ENCODE measurements around the gene FBXO11. TPM values are rescaled to one million over a fixed set of nuclear protein-coding genes. Genes with fewer than 3 reads are reported as not detected.

The FBXO11 gene
- total RNA-seq, 4 donors from 2014 or later: 37.3 to 53.8 (median 47.0) TPM

GRCh38 chr2:47810850-47811249 lies 95.4 kb downstream of the FBXO11 start:
- H3K36me3 ChIP-seq: peaks cover 28 to 97% (median 71%) of the 10 kb centered on the region in 4 donors
- intact Hi-C loops (cut with DNase I): no loop called here

GRCh38 chr2:47809903-47810302 lies 96.4 kb downstream of the FBXO11 start:
- intact Hi-C loops (cut with DNase I): no loop called here
- Histone ChIP-seq H3K9me3 (no peaks in the 10 kb centered on the region), H3K4me3 (no peak overlapping the region), H3K27me3 (no peaks in the 10 kb centered on the region), H3K27ac (replicated peaks in 1 of 4) (no peak overlapping the region), H3K4me1 (peaks cover 0 to 30% (median 24%) of the 10 kb centered on the region in 4 donors), H3K36me3 (peaks cover 27 to 97% (median 71%) of the 10 kb centered on the region in 4 donors)
- 86% methylated on average over 2 of the region's 2 CpGs for WGBS
- DNase-seq (ENCODE audit: extremely low spot score): no peak
- TF ChIP-seq EP300 (IDR thresholded peaks at IDR 0.05) (no peak), POLR2AphosphoS5 (IDR thresholded peaks at IDR 0.05) (no peak)
- TF ChIP-seq, protein P1, sequence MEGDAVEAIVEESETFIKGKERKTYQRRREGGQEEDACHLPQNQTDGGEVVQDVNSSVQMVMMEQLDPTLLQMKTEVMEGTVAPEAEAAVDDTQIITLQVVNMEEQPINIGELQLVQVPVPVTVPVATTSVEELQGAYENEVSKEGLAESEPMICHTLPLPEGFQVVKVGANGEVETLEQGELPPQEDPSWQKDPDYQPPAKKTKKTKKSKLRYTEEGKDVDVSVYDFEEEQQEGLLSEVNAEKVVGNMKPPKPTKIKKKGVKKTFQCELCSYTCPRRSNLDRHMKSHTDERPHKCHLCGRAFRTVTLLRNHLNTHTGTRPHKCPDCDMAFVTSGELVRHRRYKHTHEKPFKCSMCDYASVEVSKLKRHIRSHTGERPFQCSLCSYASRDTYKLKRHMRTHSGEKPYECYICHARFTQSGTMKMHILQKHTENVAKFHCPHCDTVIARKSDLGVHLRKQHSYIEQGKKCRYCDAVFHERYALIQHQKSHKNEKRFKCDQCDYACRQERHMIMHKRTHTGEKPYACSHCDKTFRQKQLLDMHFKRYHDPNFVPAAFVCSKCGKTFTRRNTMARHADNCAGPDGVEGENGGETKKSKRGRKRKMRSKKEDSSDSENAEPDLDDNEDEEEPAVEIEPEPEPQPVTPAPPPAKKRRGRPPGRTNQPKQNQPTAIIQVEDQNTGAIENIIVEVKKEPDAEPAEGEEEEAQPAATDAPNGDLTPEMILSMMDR (IDR thresholded peaks at IDR 0.05): no peak

More at GRCh38 chr2:47810850-47811249, 95.4 kb downstream of the FBXO11 start:
- no peak overlapping the region for H3K27ac ChIP-seq (replicated peaks in 1 of 4)
- no peak for DNase-seq (ENCODE audit: extremely low spot score)
- H3K4me3 ChIP-seq: no peak overlapping the region
- TF ChIP-seq, protein P1 (IDR thresholded peaks at IDR 0.05): no peak
- TF ChIP-seq POLR2A (IDR thresholded peaks at IDR 0.05; ENCODE audit: low read depth) (no peak), EP300 (IDR thresholded peaks at IDR 0.05) (no peak), POLR2AphosphoS5 (IDR thresholded peaks at IDR 0.05) (no peak)
- H3K27me3 ChIP-seq: no peaks in the 10 kb centered on the region
- peaks cover 0 to 29% (median 24%) of the 10 kb centered on the region in 4 donors for H3K4me1 ChIP-seq
- no peaks in the 10 kb centered on the region for H3K9me3 ChIP-seq

DNA sequence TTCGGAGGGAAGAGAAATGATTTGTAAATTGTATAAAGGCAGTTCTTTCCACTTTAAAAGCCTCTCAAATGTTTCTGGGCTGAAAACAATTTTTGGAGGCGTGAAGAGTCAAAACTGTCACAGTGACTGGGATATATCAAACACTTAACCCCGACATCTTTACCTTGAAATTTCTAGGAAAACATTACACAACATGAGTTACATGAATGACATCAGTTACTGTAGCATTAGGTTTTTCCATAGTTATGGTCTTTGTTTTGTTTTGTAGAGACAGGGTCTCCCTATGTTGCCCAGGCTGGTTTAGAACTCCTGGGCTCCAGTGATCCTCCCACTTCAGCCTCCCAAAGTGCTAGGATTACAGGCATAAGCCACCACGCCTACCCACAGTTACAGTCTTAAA lies 97.7 kb downstream of the FBXO11 start:
- intact Hi-C loops (cut with DNase I): no loop called here
- Histone ChIP-seq H3K9me3 (peaks cover 0 to 3% (median under 1%) of the 10 kb centered on the region in 4 donors), H3K36me3 (peaks cover 37 to 98% (median 76%) of the 10 kb centered on the region in 4 donors), H3K27ac (replicated peaks in 1 of 4) (peak overlapping the region in 2 of 4 donors; percentile 2 to 25), H3K4me3 (no peak overlapping the region), H3K4me1 (peaks cover 0 to 30% (median 24%) of the 10 kb centered on the region in 4 donors), H3K27me3 (no peaks in the 10 kb centered on the region)
- WGBS: 57% methylated on average over 4 of the region's 4 CpGs
- DNase-seq (ENCODE audit: extremely low spot score): no peak
- TF ChIP-seq POLR2AphosphoS5 (IDR thresholded peaks at IDR 0.05): no peak
- no peak for TF ChIP-seq POLR2A (IDR thresholded peaks at IDR 0.05; ENCODE audit: low read depth)
- TF ChIP-seq, protein P1 (IDR thresholded peaks at IDR 0.05): no peak
- TF ChIP-seq EP300 (IDR thresholded peaks at IDR 0.05): no peak

DNA sequence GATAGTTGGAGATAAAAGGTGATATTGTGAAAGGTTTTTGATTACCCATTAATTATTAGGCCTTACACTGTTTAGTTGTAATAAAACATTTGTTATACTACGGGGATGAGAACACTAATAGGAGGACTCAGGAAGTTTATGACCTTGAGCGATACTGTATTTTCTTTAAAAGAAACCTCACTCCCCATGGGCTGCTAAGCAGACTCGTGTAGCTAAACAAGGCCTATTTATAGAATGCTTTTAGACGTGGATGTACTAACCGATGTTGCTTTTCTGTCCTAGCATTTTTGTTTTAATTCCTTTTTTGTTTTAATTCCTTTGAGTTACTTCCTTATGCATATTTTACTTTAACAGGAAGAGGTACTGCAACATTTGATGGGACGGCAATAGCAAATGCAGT lies 100.4 kb downstream of the FBXO11 start:
- H3K36me3 ChIP-seq: peaks cover 41 to 99% (median 78%) of the 10 kb centered on the region in 4 donors
- peaks cover 0 to 23% (median 21%) of the 10 kb centered on the region in 4 donors for H3K4me1 ChIP-seq
- H3K27me3 ChIP-seq: no peaks in the 10 kb centered on the region
- H3K27ac ChIP-seq (replicated peaks in 1 of 4): no peak overlapping the region
- WGBS: 58% methylated on average over 6 of the region's 6 CpGs
- H3K9me3 ChIP-seq: peaks cover 0 to 10% (median 4%) of the 10 kb centered on the region in 4 donors
- H3K4me3 ChIP-seq: no peak overlapping the region
- intact Hi-C loops (cut with DNase I): no loop called here
- DNase-seq (ENCODE audit: extremely low spot score): no peak
- no peak for TF ChIP-seq EP300 (IDR thresholded peaks at IDR 0.05)
- TF ChIP-seq POLR2AphosphoS5 (IDR thresholded peaks at IDR 0.05): no peak
- TF ChIP-seq POLR2A (IDR thresholded peaks at IDR 0.05; ENCODE audit: low read depth): no peak
- TF ChIP-seq, protein P1 (IDR thresholded peaks at IDR 0.05): no peak

DNA sequence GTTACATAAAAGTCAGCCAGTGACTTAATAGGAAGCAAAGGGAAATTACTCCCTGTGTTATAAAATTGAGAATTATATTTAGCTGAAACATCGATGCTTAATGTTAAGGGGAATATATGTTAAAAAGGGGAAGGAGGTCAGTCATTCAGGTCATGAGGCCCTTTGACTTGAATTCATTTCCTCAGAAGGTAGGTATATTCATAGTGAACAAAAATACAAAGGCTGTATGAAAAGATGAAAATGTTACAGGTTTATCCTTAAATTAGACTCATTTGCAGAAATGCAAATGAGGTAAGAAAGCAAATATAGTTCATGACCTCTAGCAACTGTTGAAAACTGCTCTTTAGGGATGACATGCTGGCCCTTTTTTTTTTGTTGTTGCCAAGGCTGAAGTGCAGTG lies 102.5 kb downstream of the FBXO11 start:
- Histone ChIP-seq H3K4me3 (no peak overlapping the region), H3K27ac (replicated peaks in 1 of 4) (no peak overlapping the region), H3K9me3 (peaks cover 0 to 10% (median 4%) of the 10 kb centered on the region in 4 donors), H3K27me3 (no peaks in the 10 kb centered on the region), H3K36me3 (peaks cover 39 to 100% (median 89%) of the 10 kb centered on the region in 4 donors), H3K4me1 (peaks cover 0 to 19% (median 12%) of the 10 kb centered on the region in 4 donors)
- WGBS: 81% methylated on average over 1 of the region's 1 CpG
- intact Hi-C loops (cut with DNase I): no loop called here
- DNase-seq (ENCODE audit: extremely low spot score): no peak
- TF ChIP-seq, protein P1 (IDR thresholded peaks at IDR 0.05): no peak
- no peak for TF ChIP-seq POLR2A (IDR thresholded peaks at IDR 0.05; ENCODE audit: low read depth)
- TF ChIP-seq POLR2AphosphoS5 (IDR thresholded peaks at IDR 0.05): no peak
- no peak for TF ChIP-seq EP300 (IDR thresholded peaks at IDR 0.05)
